ENCODE results near the gene NT5C2. TPM values are rescaled to one million over a fixed set of nuclear protein-coding genes. Genes with fewer than 3 reads are reported as not detected.
"Not testable (repeated sequence)": the region's sequence is repeated elsewhere in the genome, so short reads cannot be mapped to it uniquely, and the experiment has no call there.

Gene NT5C2
- total and polyA plus RNA-seq, 7 donors: 37.7 to 61.5 (median 49.2) TPM

DNA sequence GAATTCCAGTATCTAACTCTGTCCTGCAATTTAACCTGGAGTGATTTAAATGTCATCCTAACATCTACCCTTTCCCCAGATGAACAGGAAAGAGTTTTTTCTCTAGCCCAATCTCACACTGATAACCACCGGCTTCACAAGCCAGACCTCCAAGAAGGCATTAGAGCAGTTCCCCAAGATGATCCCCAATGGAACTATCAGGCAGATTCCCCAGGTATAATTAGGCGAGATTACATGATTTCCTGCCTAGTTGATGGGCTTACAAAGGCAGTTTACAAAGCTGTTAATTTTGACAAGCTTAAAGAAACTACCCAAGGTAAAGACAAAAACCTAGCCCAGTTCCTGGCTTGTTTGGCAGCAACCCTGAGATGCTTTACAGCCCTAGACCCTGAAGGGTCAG is 14.1 kb upstream of the NT5C2 start:
- Histone ChIP-seq H3K4me3 (no peak overlapping the region), H3K9me3 (peaks cover 0 to 7% (median 0%) of the 10 kb centered on the region in 4 donors), H3K27me3 (no peaks in the 10 kb centered on the region), H3K4me1 (peaks cover 0 to 10% (median 5%) of the 10 kb centered on the region in 4 donors), H3K36me3 (no peaks in the 10 kb centered on the region), H3K27ac (no peak overlapping the region)
- no peak for TF ChIP-seq POLR2A (IDR thresholded peaks at IDR 0.05)
- TF ChIP-seq, protein P1, sequence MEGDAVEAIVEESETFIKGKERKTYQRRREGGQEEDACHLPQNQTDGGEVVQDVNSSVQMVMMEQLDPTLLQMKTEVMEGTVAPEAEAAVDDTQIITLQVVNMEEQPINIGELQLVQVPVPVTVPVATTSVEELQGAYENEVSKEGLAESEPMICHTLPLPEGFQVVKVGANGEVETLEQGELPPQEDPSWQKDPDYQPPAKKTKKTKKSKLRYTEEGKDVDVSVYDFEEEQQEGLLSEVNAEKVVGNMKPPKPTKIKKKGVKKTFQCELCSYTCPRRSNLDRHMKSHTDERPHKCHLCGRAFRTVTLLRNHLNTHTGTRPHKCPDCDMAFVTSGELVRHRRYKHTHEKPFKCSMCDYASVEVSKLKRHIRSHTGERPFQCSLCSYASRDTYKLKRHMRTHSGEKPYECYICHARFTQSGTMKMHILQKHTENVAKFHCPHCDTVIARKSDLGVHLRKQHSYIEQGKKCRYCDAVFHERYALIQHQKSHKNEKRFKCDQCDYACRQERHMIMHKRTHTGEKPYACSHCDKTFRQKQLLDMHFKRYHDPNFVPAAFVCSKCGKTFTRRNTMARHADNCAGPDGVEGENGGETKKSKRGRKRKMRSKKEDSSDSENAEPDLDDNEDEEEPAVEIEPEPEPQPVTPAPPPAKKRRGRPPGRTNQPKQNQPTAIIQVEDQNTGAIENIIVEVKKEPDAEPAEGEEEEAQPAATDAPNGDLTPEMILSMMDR (IDR thresholded peaks at IDR 0.05): no peak
- no peak for TF ChIP-seq POLR2AphosphoS5 (IDR thresholded peaks at IDR 0.05)
- no peak for TF ChIP-seq EP300 (IDR thresholded peaks at IDR 0.05)
- intact Hi-C loops (cut with DNase I): no loop called here
- no peak for DNase-seq
- WGBS, 2 donors: 76 to 81% methylated on average over 2 of the region's 2 CpGs

DNA sequence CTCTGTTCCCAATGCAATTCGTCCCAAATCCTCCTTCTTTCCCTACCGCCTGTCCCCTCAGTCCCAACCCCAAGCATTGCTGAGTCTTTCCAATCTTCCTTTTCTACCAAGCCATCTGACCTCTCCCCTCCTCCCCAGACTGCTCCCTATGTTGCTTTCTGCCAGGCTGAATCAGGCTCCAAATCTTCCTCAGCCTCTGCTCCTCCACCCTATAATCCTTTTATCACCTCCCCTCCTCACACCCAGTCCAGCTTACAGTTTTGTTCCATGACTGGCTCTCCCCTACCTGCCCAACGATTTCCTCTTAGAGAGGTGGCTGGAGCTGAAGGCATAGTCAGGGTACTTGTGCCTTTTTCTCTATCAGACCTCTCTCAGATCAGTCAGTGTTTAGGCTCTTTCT is 13.6 kb upstream of the NT5C2 start:
- DNase-seq; H3K27ac ChIP-seq; H3K27me3 ChIP-seq; intact Hi-C loops (cut with DNase I); H3K4me3 ChIP-seq; H3K36me3 ChIP-seq; H3K9me3 ChIP-seq: not testable (repeated sequence)
- H3K4me1 ChIP-seq: peaks cover 0 to 10% (median 5%) of the 10 kb centered on the region in 4 donors
- 80 to 81% methylated on average over 3 of the region's 3 CpGs for WGBS, 2 donors

DNA sequence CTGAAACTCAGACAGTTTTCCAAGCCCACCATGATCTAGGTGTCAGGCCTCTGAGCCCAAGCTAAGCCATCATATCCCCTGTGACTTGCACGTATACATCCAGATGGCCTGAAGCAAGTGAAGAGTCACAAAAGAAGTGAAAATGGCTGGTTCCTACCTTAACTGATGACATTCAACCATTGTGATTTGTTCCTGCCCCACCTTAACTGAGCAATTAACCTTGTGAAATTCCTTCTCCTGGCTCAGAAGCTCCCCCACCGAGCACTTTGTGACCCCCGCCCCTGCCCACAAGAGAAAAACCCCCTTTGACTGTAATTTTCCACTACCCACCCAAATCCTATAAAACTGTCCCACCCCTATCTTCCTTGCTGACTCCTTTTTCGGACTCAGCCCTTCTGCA is 12.3 kb upstream of the NT5C2 start:
- H3K27me3 ChIP-seq; H3K9me3 ChIP-seq; DNase-seq; intact Hi-C loops (cut with DNase I); H3K4me3 ChIP-seq; H3K36me3 ChIP-seq; H3K27ac ChIP-seq: not testable (repeated sequence)
- H3K4me1 ChIP-seq: peaks cover 0 to 10% (median 5%) of the 10 kb centered on the region in 4 donors
- WGBS, 2 donors: 71 to 84% methylated on average over 4 of the region's 4 CpGs

DNA sequence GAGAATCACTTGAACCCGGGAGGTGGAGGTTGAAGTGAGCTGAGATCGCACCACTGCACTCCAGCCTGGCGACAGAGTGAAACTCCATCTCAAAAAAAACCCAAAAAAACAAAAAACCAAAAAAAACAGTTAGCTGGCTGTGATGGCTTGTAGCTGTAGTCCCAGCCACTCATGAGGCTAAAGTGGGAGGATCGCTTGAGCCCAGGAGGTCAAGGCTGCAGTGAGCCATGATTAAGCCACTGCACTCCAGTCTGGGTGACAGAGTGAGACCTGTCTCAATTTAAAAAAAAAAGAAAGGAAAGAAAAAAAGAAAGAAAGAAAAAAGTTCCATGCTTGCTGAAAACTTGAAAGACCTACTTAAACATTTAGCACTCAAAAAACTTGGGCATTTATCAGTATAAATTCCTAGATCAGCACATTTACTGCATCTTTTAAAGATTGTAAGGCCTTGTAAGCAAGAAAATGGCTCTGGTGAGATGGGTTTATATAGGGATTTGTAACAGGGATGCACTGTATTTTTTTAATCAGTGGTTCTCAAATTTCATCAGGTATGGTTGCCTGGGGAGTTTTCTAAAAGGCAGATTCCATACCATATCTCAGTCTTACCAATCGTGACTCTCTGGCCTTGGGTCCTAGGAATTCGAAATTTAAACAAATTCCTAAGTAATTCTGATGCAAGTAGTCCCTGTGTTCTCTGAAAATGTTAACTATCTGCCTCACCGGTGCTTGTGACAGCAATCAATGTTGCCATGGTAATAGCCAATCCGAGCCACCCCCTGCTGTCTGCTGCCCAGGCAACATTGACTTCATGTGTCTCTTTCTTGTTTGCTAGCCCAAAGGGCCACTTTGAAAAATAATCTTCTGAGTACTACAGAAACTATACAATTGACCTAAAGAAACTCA is 11.5 kb upstream of the NT5C2 start:
- H3K27ac ChIP-seq: no peak overlapping the region
- peaks cover 0 to 10% (median 5%) of the 10 kb centered on the region in 4 donors for H3K4me1 ChIP-seq
- no peaks in the 10 kb centered on the region for H3K36me3 ChIP-seq
- no peaks in the 10 kb centered on the region for H3K9me3 ChIP-seq
- no peak overlapping the region for H3K4me3 ChIP-seq
- WGBS, 2 donors: 84 to 85% methylated on average over 8 of the region's 8 CpGs
- intact Hi-C loops (cut with DNase I): no loop called here
- no peak for DNase-seq
- no peak for TF ChIP-seq EP300 (IDR thresholded peaks at IDR 0.05)
- TF ChIP-seq, protein P1 (IDR thresholded peaks at IDR 0.05): no peak
- no peak for TF ChIP-seq POLR2AphosphoS5 (IDR thresholded peaks at IDR 0.05)
- no peak for TF ChIP-seq POLR2A (IDR thresholded peaks at IDR 0.05)
- H3K27me3 ChIP-seq: no peaks in the 10 kb centered on the region

DNA sequence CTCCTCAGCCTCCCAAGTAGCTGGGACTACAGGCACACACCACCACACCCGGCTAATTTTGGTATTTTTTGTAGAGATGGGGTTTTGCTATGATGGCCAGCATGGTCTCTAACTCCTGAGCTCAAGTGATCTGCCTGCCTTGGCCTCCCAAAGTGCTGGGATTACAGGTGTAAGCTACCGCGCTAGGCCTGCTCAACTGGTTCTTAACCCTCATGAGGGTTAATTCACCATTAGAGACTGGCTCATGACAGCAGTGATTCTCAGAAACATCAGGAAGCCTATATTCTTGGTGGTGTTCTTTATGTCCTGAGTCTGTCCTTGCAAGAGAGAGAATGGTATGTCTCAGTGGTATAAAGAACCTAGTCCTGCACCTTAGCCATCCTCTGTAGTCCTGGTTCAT is 10.4 kb upstream of the NT5C2 start:
- Histone ChIP-seq H3K9me3 (no peaks in the 10 kb centered on the region), H3K27me3 (no peaks in the 10 kb centered on the region), H3K27ac (no peak overlapping the region), H3K36me3 (no peaks in the 10 kb centered on the region), H3K4me3 (no peak overlapping the region), H3K4me1 (peaks cover 0 to 10% (median 5%) of the 10 kb centered on the region in 4 donors)
- intact Hi-C loops (cut with DNase I): no loop called here
- TF ChIP-seq, protein P1 (IDR thresholded peaks at IDR 0.05): no peak
- TF ChIP-seq POLR2AphosphoS5 (IDR thresholded peaks at IDR 0.05) (no peak), EP300 (IDR thresholded peaks at IDR 0.05) (no peak), POLR2A (IDR thresholded peaks at IDR 0.05) (no peak)
- no peak for DNase-seq
- WGBS, 2 donors: 96% methylated on average over 3 of the region's 3 CpGs

Data from sigmoid colon (tissue), 7 donors.